Inflammatory macrophage (primary cell): ENCODE measurements around the gene CERK.

Experiments used
- DNase-seq, 2 donors: peaks; one replicate each; pipeline ENCODE4 v3.0.0-alpha.2; 2020 to 2022

Gene CERK

DNA sequence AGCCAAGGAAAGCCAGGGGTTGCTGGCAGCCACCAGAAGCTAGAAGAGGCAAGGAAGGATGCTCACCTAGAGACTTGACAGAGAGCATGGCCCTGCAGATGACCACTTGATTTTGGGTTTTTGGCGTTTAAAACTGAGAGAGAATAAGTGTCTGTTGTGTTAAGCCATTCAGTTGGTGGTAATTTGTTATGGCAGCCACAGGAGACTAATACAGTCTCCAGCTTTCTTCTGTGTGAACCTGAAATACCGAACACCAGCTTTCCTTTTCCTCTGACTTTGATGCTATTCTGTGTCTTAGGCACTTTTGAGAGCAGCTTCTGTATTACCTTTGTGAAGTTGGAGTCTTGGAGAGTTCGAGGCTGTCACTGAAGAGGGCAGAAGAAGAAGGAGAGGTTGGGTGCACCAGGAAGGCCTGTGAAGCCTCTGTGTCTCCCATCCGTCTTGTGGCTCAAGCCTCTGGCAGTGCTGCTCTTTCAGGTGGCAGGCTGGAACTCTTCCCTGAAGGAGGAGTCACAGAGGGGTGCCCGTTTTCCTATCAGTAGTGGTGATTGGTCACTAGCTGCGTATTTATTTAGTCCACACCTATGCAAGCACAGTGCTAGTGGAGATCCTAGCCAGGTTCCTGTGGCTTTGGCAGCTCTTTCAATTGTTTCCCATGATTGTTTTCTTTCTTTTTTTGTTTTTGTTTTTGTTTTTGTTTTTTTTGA lies 26.9 kb upstream of the CERK start:
- DNase-seq = no peak

DNA sequence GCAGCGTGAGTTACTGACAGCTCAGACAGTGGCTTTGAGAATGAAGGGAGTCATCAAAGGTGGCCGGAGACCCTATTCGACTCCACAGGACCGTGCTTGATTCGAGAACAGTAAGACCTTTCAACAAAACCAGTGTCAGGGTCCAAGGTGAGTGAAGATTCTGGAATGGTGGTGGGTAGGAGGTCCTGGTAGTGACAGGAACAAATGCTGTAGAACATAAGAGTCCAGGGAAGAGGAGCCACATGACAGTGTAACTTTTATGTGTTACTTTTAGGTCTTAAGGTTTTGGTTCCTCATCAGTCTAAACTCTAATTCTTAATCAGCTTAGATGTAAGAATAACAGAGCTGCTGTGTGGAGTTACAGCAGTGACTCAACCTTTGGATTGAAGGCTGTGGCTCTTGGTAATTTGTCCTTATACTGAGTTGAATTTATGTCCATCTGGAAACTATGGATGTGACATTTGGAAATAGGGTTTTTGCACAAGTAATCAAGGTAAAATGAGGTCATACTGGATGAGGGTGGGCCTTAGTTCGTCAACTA lies 26.2 kb upstream of the CERK start:
- peak in 1 of 2 donors; percentile 20 for DNase-seq

DNA sequence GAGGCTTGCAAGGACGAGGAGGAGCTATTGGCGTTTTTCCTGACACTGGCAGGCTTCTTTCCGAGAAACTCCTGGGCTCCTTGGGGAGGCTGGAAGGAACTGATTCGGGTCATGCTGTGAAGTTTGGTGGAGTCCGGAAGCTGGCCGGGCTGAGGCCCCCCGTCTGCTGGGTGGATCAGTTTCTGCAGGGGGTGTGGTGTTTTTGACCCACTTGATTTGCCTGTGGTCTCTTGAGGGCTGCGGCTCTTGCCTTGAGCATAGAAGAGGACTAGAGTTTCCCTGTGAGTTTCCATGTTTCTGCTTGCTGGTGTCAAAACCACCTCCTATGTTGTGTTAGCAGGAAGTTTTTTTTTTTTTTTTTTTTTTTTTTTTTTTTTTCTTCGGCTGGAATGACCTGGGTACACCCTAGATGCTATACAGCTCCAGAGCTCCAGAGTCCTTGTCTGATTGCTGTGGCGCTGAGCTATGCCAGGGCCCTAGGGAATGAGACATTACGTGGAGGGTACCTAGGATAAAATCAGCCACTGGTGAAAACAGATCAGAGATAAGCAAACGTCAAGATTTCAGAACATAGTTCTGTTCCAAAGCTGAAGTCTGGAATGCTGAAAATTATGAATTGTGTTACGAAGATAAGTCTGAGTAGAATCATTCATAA lies 25.1 kb upstream of the CERK start:
- DNase-seq = peak in 1 of 2 donors; percentile 11

GRCh38 chr22:46762238-46763050 lies 24.4 kb upstream of the CERK start, which contains the start of gene TBC1D22A:
TSS of gene TBC1D22A (plus strand) at chr22:46762650. CDS start at chr22:46762787, 137 bp downstream.
- DNase-seq = peak; percentile 96 to 97

- no peak for DNase-seq
Measured at GRCh38 chr22:46761539-46762237, 23.6 kb upstream of the CERK start.

- DNase-seq = no peak
Measured at GRCh38 chr22:46761017-46761416, 23.0 kb upstream of the CERK start.

GRCh38 chr22:46758867-46759290 lies 20.8 kb upstream of the CERK start:
- peak; percentile 76 to 79 for DNase-seq

- peak; percentile 70 to 73 for DNase-seq
Measured at GRCh38 chr22:46758121-46758520, 20.1 kb upstream of the CERK start.

- DNase-seq = no peak
Measured at GRCh38 chr22:46757104-46757503, 19.1 kb upstream of the CERK start.

GRCh38 chr22:46756097-46756496 lies 18.0 kb upstream of the CERK start:
- no peak for DNase-seq

DNA sequence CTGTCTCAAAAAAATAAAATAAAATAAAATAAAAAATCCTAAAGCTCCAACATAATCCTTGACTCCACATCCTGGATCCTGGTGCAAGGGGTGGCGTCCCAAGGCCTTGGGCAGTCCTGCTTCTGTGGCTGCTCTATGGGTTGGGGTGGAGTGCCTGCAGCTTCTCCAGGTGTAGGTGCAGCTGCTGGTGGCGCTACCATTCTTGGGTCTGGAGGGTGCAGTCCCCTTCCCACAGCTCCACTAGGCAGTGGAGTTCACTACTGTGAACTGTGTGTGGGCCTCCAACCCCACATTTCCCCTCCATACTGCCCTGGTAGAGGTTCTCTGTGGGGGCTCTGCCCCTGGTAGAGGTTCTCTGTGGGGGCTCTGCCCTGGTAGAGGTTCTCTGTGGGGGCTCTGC lies 17.5 kb upstream of the CERK start:
- no peak for DNase-seq

DNA sequence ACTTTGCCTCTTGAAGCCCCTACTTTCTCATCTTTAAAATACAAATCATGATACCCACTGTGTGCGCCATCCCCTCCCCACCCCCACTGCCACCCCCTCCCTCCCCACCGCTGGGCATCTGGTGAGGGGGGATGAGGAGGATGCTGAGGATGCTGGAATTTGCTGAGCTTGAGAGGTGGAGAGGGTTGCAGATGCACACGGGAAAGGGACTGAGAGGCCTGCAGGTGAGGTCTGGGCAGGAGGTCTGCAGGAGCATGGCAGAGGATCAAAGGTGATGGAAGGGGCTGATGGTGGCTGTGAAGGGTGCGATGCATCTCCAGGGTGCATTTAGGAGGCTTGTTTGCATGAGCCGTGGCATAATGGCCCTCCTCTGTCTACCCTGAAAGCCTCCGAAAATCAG lies 16.8 kb upstream of the CERK start:
- no peak for DNase-seq

DNA sequence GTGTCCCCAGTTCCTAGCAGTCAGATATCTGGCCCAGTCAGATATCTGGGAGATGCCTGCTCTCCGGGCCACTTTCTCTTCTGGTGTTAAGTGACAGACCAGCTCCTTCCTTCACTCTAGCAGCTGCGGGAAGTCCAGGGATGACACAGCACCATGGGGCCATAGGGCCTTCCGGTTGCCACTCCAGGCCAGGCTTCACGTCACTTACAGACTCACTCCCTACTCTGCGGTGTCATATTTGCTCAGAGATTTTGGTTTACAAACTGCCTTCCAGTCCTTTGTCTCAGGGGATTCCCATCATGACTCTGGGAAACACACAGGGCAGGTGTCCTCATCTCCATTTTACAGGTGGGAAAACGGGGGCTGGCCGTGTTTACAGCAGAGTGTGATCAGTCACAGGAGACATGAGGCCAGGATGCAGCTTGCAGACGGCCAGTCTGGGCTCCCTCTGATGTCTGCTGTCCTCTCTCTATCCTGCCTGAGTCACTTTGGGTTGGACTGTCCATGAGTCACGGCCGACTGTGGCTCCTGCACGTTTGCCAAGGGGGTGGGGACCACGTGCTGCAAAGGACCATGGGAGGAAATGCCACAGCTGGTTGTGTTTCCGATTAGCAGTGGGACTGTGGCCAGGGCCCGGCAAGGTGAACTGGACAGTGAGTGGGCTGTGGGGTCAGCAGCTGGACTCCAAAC lies 16.2 kb upstream of the CERK start:
- peak; percentile 87 to 89 for DNase-seq

- DNase-seq = no peak
Measured at GRCh38 chr22:46753761-46754109, 15.7 kb upstream of the CERK start.

GRCh38 chr22:46753360-46753759 lies 15.3 kb upstream of the CERK start:
- no peak for DNase-seq

DNA sequence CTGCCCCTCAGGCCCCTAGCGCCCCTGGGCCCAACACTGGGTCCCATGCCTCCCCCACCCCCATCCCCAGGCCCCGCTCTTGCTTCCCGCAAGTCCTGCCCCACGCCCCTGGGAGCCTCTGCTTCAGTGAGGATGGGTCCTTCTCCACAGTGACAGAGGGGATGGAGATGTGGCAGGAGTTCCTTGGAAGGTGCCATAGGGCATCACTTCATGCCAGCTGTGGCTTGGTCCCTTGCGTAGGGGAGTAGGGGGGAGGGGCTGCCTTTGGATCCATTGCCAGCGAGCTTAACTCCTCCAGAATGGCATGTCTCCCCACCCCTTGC lies 14.9 kb upstream of the CERK start:
- no peak for DNase-seq

GRCh38 chr22:46752286-46752987 lies 14.4 kb upstream of the CERK start:
- no peak for DNase-seq

DNA sequence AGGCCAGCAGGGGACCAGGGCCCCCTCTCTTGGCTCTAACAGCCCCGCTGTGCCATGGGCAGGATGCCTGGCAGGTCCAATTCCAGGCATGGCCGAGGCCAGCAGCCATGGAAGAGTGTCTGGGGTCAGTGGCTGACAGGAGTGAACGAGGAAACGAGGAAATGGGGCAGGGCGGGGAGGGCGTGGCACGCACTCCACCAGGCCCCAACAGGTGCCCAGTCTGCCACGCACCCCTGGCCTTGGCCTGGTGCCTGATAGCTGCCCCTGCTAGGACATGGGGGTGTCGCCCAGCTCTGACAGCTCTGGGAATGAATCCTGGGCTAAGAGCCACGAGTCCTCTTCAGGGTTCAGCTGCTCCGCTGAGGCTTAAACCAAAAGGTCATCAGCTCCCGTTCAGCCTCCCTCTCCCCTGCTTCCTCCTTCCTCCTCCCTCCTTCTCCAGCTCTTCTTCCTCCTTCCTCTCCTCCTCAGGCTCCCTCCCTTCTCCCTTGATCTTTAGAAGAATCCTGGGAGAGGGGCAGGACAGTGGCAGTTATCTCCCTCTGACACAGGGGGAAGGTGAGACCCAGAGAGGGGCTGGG lies 12.9 kb upstream of the CERK start:
- no peak for DNase-seq

DNA sequence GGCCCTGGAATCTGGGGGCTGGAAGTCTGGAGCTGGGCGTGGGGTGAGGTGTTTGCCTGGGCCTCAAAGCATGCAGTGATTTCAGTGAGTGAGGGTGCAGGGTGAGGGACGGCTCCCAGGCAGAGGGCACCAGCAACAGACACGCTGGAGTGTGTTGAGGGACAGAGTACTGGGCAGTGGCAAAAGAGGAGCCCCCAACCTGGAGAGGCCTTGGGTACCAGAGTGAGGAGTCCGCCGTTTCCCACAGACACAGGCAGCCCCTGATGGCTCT lies 12.4 kb upstream of the CERK start:
- DNase-seq = no peak

- DNase-seq = peak; percentile 82 to 89
Measured at GRCh38 chr22:46749682-46750529, 11.9 kb upstream of the CERK start.
